Measurements from ENCODE around the gene ABCC10.
"Not testable (repeated sequence)": the region's sequence is repeated elsewhere in the genome, so short reads cannot be mapped to it uniquely, and the experiment has no call there.

The ABCC10 gene

DNA sequence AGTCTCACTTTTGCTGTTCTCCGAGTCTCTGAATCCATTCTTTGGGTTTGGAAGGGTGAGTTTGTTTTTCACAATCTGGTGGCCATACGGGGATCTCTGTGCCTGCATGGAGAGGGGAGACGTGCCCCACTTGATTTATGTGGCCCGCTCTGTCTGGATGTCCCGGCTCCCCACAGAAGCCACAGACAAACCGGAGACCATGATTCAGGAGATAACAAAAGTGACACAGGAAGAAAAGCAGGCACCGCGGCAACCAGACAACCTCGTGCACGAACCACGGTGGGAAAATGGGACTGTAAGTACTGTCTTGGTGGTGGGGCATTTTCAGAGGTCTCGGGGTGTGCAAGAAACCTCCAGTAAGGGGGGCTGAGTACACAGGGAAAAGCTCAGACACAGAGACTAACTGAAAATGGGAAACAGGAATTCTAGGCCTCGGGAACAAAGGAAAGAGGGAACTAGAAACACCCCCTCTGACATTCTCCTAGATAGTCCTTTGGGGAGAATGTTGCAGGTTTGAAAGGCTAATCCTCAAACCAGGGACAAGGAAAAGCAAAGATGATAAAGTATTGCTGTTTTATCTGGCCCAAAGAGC is 35.8 kb upstream of the ABCC10 start:
- Histone ChIP-seq H3K4me1 (ENCODE audit: control insufficient read depth, insufficient read depth, low read length, poor library complexity, severe bottlenecking) (peaks cover 15% of the 10 kb centered on the region), H3K4me3 (ENCODE audit: extremely low read depth, insufficient read depth, low read length, poor library complexity, severe bottlenecking) (no peak overlapping the region), H3K27ac (ENCODE audit: low read depth, low read length, severe bottlenecking) (peak overlapping the region; percentile 86), H3K36me3 (ENCODE audit: control insufficient read depth, insufficient read depth, low read length) (no peaks in the 10 kb centered on the region), H3K9me3 (ENCODE audit: control insufficient read depth, low read length) (no peaks in the 10 kb centered on the region)
- WGBS, 2 experiments (ENCODE audit: insufficient coverage in 2 of 2), result 81 to 95% methylated on average over 9 to 11 of the region's 13 CpGs

DNA sequence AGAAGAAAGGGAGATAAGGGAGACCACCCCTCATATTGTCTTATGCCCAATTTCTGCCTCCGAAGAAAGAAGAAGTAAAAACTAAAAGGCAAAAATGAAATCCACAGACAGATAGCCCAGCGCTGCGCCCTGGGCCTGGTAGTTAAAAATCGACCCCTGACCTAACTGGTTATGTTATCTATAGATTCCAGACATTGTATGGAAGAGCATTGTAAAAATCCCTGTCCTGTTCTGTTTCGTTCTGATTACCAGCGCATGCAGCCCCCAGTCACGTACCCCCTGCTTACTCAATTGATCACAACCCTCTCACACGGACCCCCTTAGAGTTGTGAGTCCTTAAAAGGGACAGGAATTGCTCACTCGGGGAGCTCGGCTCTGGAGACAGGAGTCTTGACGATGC is 34.2 kb upstream of the ABCC10 start:
- Histone ChIP-seq H3K4me1 (ENCODE audit: control insufficient read depth, insufficient read depth, low read length, poor library complexity, severe bottlenecking) (peaks cover 15% of the 10 kb centered on the region), H3K27ac (ENCODE audit: low read depth, low read length, severe bottlenecking) (peak overlapping the region; percentile 26)
- not testable (repeated sequence) for H3K9me3 ChIP-seq (ENCODE audit: control insufficient read depth, low read length); H3K4me3 ChIP-seq (ENCODE audit: extremely low read depth, insufficient read depth, low read length, poor library complexity, severe bottlenecking); H3K36me3 ChIP-seq (ENCODE audit: control insufficient read depth, insufficient read depth, low read length)
- 82 to 89% methylated on average over 8 to 10 of the region's 11 CpGs for WGBS, 2 experiments (ENCODE audit: insufficient coverage in 2 of 2)

DNA sequence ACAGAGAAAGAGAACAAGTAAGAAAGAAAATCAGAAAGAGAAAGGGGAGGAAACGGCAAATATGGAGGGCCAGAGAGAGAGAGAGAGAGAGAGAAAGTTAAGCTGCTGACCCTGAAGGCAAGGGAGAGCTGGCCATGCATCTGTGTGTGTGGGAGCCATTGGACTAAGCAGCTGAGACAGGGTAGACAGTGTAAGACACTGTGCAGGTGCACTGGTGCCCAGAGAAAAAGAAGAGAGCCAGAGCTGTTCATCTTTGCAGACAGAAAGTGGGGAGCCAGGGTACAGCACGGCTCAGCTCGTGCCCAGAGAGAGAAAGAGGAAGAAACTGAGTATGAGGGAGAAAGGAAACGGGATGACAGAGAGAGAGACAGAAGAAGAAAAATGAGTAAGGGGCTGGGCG is 33.7 kb upstream of the ABCC10 start:
- no peaks in the 10 kb centered on the region for H3K9me3 ChIP-seq (ENCODE audit: control insufficient read depth, low read length)
- H3K4me3 ChIP-seq (ENCODE audit: extremely low read depth, insufficient read depth, low read length, poor library complexity, severe bottlenecking), result no peak overlapping the region
- peaks cover 15% of the 10 kb centered on the region for H3K4me1 ChIP-seq (ENCODE audit: control insufficient read depth, insufficient read depth, low read length, poor library complexity, severe bottlenecking)
- 91 to 92% methylated on average over 4 of the region's 5 CpGs for WGBS, 2 experiments (ENCODE audit: insufficient coverage in 2 of 2)
- peak overlapping the region; percentile 19 for H3K27ac ChIP-seq (ENCODE audit: low read depth, low read length, severe bottlenecking)
- no peaks in the 10 kb centered on the region for H3K36me3 ChIP-seq (ENCODE audit: control insufficient read depth, insufficient read depth, low read length)

DNA sequence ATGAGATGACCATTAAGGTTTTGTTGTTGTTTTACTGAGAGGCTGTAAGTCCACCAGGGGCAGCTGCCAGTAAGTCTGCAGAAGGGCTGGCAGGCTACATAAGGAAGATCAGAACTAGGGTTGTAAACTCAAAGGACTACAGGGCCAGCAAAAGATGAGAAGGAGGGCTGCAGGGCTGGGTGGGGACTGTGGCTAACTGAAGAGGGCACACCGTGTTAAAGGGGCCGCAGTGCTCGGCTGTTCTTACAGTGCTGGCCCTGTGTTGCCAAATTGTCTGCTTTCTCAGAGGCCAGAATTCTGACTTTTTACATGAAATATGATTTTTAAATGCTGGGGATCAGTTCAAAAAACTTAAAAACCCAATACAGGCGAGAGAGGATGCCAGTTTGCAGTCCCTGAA is 32.4 kb upstream of the ABCC10 start:
- no peak overlapping the region for H3K27ac ChIP-seq (ENCODE audit: low read depth, low read length, severe bottlenecking)
- 92 to 100% methylated on average over 2 to 3 of the region's 4 CpGs for WGBS, 2 experiments (ENCODE audit: insufficient coverage in 2 of 2)
- peaks cover 15% of the 10 kb centered on the region for H3K4me1 ChIP-seq (ENCODE audit: control insufficient read depth, insufficient read depth, low read length, poor library complexity, severe bottlenecking)
- no peaks in the 10 kb centered on the region for H3K9me3 ChIP-seq (ENCODE audit: control insufficient read depth, low read length)
- H3K4me3 ChIP-seq (ENCODE audit: extremely low read depth, insufficient read depth, low read length, poor library complexity, severe bottlenecking), result no peak overlapping the region
- no peaks in the 10 kb centered on the region for H3K36me3 ChIP-seq (ENCODE audit: control insufficient read depth, insufficient read depth, low read length)

DNA sequence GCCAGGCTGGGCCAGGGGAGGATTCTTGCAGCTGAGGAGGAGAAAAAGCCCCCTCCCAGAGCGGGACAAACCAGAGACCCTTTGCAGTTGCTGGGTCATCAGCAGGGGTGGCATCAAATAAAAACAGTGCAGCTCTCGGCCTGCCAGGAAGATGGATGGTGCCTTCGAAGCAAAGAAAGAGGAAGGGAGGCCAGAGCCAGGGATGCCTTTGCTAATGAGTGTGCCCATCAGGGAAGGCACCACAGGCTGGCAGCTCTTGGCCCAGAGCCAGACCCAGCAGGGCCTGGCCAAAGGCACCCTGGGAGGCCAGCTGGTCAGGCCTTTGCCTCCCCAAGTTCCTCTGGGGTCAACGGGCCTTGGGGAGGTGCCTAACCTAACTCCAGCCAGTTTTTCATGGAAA is 31.6 kb upstream of the ABCC10 start:
- Histone ChIP-seq H3K27ac (ENCODE audit: low read depth, low read length, severe bottlenecking) (no peak overlapping the region), H3K36me3 (ENCODE audit: control insufficient read depth, insufficient read depth, low read length) (no peaks in the 10 kb centered on the region), H3K9me3 (ENCODE audit: control insufficient read depth, low read length) (no peaks in the 10 kb centered on the region), H3K4me3 (ENCODE audit: extremely low read depth, insufficient read depth, low read length, poor library complexity, severe bottlenecking) (no peak overlapping the region), H3K4me1 (ENCODE audit: control insufficient read depth, insufficient read depth, low read length, poor library complexity, severe bottlenecking) (peaks cover 12% of the 10 kb centered on the region)
- WGBS, 2 experiments (ENCODE audit: insufficient coverage in 2 of 2), result 81 to 83% methylated on average over 4 of the region's 4 CpGs

DNA sequence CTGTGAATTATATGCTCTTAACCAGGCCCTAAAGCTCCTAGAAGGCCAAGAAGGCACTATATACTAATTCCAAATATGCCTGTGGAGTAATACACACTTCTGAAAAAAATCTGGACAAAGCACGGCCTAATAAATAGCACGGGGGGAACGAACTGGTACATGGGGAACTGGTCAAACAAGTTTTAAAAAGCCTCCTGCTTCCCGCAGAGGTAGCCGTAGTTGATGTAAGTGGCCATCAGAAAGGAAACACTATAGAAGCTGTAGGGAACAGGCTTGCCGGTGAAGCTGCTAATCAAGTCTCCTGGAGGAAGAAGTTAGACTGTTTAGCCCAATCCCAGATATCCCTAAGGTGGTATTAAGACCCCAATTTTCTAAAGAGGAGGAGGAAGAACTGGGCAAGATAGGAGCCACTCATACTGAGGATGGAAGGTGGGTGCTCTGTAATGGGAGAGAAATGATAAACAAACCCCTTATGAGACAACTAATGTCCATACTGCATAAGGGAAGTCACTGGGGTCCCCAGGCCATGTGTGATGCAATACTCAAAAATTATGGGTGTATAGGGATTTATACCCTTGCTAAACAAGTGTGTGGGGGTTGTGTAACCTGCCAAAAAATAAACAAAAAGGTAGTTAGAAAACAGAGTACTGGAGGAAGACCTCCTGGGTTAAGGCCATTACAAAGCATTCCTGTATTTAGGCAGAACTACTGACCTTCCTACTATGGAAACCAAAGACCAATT is 30.8 kb upstream of the ABCC10 start:
- H3K9me3 ChIP-seq (ENCODE audit: control insufficient read depth, low read length), result no peaks in the 10 kb centered on the region
- H3K36me3 ChIP-seq (ENCODE audit: control insufficient read depth, insufficient read depth, low read length), result no peaks in the 10 kb centered on the region
- no peak overlapping the region for H3K4me3 ChIP-seq (ENCODE audit: extremely low read depth, insufficient read depth, low read length, poor library complexity, severe bottlenecking)
- peaks cover 6% of the 10 kb centered on the region for H3K4me1 ChIP-seq (ENCODE audit: control insufficient read depth, insufficient read depth, low read length, poor library complexity, severe bottlenecking)
- no peak overlapping the region for H3K27ac ChIP-seq (ENCODE audit: low read depth, low read length, severe bottlenecking)
- 79 to 86% methylated on average over 5 to 6 of the region's 6 CpGs for WGBS, 2 experiments (ENCODE audit: insufficient coverage in 2 of 2)

DNA sequence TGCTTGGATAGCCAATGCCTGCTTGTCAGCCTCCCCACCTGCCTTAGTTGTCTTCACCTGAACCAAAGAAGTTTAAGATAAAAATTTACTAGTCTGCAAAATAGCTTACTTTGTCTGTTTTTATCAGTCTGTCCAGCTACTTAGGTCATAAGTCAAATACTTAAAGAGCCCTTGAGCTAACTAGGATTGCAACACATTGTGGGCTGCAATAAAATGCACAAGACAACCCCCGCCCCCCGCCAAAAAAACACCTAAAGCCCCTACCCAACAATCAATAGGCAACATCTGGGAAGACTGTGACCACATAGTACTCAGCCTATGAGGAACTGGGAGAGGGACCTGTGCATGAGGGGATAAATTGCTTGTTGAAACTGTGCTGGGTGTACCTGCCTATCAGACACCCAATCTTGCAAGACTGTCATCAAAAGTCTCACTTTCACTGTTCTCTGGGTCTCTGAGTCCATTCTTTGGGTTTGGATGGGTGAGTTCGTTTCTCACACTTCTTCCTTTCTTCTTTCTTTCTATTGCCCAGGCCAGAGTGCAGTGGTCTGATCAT is 27.3 kb upstream of the ABCC10 start:
- H3K4me1 ChIP-seq (ENCODE audit: control insufficient read depth, insufficient read depth, low read length, poor library complexity, severe bottlenecking), result no peaks in the 10 kb centered on the region
- H3K4me3 ChIP-seq (ENCODE audit: extremely low read depth, insufficient read depth, low read length, poor library complexity, severe bottlenecking), result no peak overlapping the region
- 80% methylated on average over 1 of the region's 3 CpGs; no CpG with 5 or more reads in 1 of the 2 experiments for WGBS, 2 experiments (ENCODE audit: insufficient coverage in 2 of 2)
- H3K36me3 ChIP-seq (ENCODE audit: control insufficient read depth, insufficient read depth, low read length), result no peaks in the 10 kb centered on the region
- no peaks in the 10 kb centered on the region for H3K9me3 ChIP-seq (ENCODE audit: control insufficient read depth, low read length)
- no peak overlapping the region for H3K27ac ChIP-seq (ENCODE audit: low read depth, low read length, severe bottlenecking)

DNA sequence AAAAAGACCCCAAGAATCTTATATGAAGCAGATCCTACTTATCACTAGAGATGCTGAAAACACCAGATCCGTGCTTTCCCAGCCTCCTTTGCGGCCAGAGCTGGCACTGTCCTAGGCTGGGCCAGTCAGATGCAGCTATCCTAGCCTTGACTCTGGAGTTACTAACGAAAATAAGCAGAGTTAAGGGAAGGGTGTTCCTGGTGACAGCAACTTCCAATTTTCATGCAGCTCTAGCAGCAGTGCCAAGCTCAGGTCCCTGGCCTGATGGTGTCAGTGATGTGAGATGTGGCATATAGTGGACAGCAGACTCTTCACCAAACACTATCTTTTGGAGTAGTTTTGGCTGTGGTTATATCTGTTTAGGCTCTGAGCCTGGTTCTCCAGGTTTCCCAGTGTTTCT is 25.6 kb upstream of the ABCC10 start:
- Histone ChIP-seq H3K4me3 (ENCODE audit: extremely low read depth, insufficient read depth, low read length, poor library complexity, severe bottlenecking) (no peak overlapping the region), H3K27ac (ENCODE audit: low read depth, low read length, severe bottlenecking) (no peak overlapping the region), H3K9me3 (ENCODE audit: control insufficient read depth, low read length) (no peaks in the 10 kb centered on the region), H3K36me3 (ENCODE audit: control insufficient read depth, insufficient read depth, low read length) (no peaks in the 10 kb centered on the region), H3K4me1 (ENCODE audit: control insufficient read depth, insufficient read depth, low read length, poor library complexity, severe bottlenecking) (no peaks in the 10 kb centered on the region)
- 79 to 93% methylated on average over 3 of the region's 3 CpGs for WGBS, 2 experiments (ENCODE audit: insufficient coverage in 2 of 2)

DNA sequence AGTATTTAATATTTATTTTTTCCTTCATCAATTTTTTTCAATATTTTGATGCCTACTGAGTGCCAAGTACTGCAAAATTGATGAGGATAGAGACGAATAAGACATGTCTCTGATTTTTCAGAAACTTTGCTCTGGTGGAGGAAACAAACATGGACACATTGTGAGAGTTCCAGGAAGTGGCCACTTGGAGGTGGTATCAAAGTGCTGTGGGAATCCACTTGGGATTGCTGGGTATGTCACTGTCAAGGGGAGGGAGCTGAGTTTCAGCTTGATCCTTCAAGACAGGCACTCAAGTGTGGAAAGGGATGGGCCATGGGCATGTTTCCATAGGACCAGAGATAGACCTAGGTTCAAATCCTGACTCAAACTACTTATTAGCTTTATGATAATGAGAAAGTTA is 24.5 kb upstream of the ABCC10 start:
- Histone ChIP-seq H3K4me3 (ENCODE audit: extremely low read depth, insufficient read depth, low read length, poor library complexity, severe bottlenecking) (no peak overlapping the region), H3K27ac (ENCODE audit: low read depth, low read length, severe bottlenecking) (no peak overlapping the region), H3K36me3 (ENCODE audit: control insufficient read depth, insufficient read depth, low read length) (no peaks in the 10 kb centered on the region), H3K9me3 (ENCODE audit: control insufficient read depth, low read length) (no peaks in the 10 kb centered on the region), H3K4me1 (ENCODE audit: control insufficient read depth, insufficient read depth, low read length, poor library complexity, severe bottlenecking) (no peaks in the 10 kb centered on the region)
- WGBS, 2 experiments (ENCODE audit: insufficient coverage in 2 of 2), result 82 to 100% methylated on average over 1 of the region's 1 CpG

DNA sequence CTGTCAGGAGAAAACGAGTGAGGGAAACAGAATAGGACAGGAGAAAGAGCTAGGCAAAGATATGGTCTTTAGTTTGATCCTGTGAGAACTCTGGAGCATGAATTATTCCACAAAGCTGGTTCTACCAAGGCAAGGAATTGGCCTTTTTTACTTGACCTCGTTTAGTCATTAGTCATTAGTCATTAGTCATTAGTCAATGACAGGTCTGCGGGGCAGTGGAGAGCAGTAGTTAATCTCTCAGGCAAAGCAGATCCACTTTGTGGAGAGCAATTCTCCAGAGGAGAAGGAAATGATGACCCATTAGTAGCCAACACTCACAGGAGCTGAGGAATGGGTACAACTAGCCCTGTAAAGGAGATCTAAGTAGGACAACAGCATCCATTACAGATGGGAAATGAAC is 22.0 kb upstream of the ABCC10 start:
- Histone ChIP-seq H3K4me1 (ENCODE audit: control insufficient read depth, insufficient read depth, low read length, poor library complexity, severe bottlenecking) (no peaks in the 10 kb centered on the region), H3K36me3 (ENCODE audit: control insufficient read depth, insufficient read depth, low read length) (no peaks in the 10 kb centered on the region), H3K9me3 (ENCODE audit: control insufficient read depth, low read length) (no peaks in the 10 kb centered on the region), H3K4me3 (ENCODE audit: extremely low read depth, insufficient read depth, low read length, poor library complexity, severe bottlenecking) (no peak overlapping the region), H3K27ac (ENCODE audit: low read depth, low read length, severe bottlenecking) (peak overlapping the region; percentile 10)
- WGBS, 2 experiments (ENCODE audit: insufficient coverage in 2 of 2), result 20 to 83% methylated on average over 1 to 2 of the region's 3 CpGs

DNA sequence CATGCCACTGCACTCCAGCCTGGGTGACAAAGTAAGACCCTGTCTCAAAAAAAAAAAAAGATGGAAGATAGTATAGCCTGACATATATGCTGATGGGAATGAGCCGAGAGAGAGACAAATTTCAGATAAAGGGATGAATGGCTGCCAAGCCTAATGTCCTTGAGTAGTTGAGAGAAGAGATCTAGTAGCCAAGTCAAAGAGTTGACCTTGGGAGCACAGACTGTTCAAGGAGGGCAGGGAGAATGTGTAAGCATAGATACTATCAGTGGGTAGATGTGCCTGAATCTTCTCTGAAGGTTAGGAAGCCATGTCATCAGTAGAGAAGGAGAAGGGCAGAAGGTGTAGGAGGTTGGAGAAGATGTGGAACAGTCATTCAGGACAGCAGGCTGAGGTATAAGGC is 20.0 kb upstream of the ABCC10 start:
- H3K9me3 ChIP-seq (ENCODE audit: control insufficient read depth, low read length), result no peaks in the 10 kb centered on the region
- 89 to 100% methylated on average over 1 of the region's 1 CpG for WGBS, 2 experiments (ENCODE audit: insufficient coverage in 2 of 2)
- no peak overlapping the region for H3K27ac ChIP-seq (ENCODE audit: low read depth, low read length, severe bottlenecking)
- no peaks in the 10 kb centered on the region for H3K36me3 ChIP-seq (ENCODE audit: control insufficient read depth, insufficient read depth, low read length)
- H3K4me1 ChIP-seq (ENCODE audit: control insufficient read depth, insufficient read depth, low read length, poor library complexity, severe bottlenecking), result no peaks in the 10 kb centered on the region
- no peak overlapping the region for H3K4me3 ChIP-seq (ENCODE audit: extremely low read depth, insufficient read depth, low read length, poor library complexity, severe bottlenecking)

Data from mesodermal cell (in vitro differentiated cells).